DOHH2 (cell line): Measurements from ENCODE around the gene CKS1B.
A peak's percentile ranks its signal among the peaks of the same experiment; 100 is the strongest.

ENCODE experiments used
- H3F3A ChIP-seq: fragments of 200-600 bp; sonication (generic), shearing (Covaris generic); 2 replicates; pipeline ENCODE4 v1.6.0; 2016; ENCODE audit warnings: antibody characterized with exemption, mild to moderate bottlenecking; ENCODE audit not compliant: control insufficient read depth, insufficient read depth
- H3K27ac ChIP-seq: fragments of 200-600 bp; sonication (generic); 2 replicates; pipeline ENCODE4 v1.5.1; 2014; ENCODE audit warnings: low read depth, mild to moderate bottlenecking, low read length, moderate library complexity
- H3K27me3 ChIP-seq: fragments of 200-600 bp; sonication (generic); 2 replicates; pipeline ENCODE4 v1.6.1; 2014; ENCODE audit warnings: mild to moderate bottlenecking, low read length, mixed read lengths; ENCODE audit not compliant: control insufficient read depth
- H3K36me3 ChIP-seq: fragments of 200-600 bp; sonication (generic); 2 replicates; pipeline ENCODE4 v1.6.1; 2014; ENCODE audit warnings: mild to moderate bottlenecking, low read length, moderate library complexity, mixed read lengths; ENCODE audit not compliant: control insufficient read depth
- H3K4me1 ChIP-seq: fragments of 200-600 bp; sonication (generic); 2 replicates; pipeline ENCODE4 v1.6.1; 2014; ENCODE audit warnings: mild to moderate bottlenecking, low read length, mixed read lengths; ENCODE audit not compliant: control insufficient read depth
- H3K4me2 ChIP-seq: fragments of 200-600 bp; sonication (generic); 2 replicates; pipeline ENCODE4 v1.6.0; 2014; ENCODE audit warnings: mild to moderate bottlenecking, low read length, moderate library complexity
- H3K4me3 ChIP-seq: fragments of 200-600 bp; sonication (generic); 2 replicates; pipeline ENCODE4 v1.5.1; 2014; ENCODE audit warnings: mild to moderate bottlenecking, low read length, mixed read lengths
- H3K79me2 ChIP-seq: fragments of 200-600 bp; sonication (generic); 2 replicates; pipeline ENCODE4 v1.6.1; 2014; ENCODE audit warnings: mild to moderate bottlenecking, low read length, mixed read lengths; ENCODE audit not compliant: control insufficient read depth
- H3K9me2 ChIP-seq: fragments of 200-600 bp; sonication (generic); replicated peaks from 2 replicates; pipeline ENCODE4 v1.6.1; 2014; ENCODE audit warnings: mild to moderate bottlenecking, low read length, mixed read lengths; ENCODE audit not compliant: control insufficient read depth
- H3K9me3 ChIP-seq: fragments of 200-600 bp; sonication (generic); 2 replicates; pipeline ENCODE4 v1.6.1; 2014; ENCODE audit warnings: antibody characterized with exemption, low read length, mixed read lengths; ENCODE audit not compliant: control insufficient read depth, insufficient read depth
- H4K20me1 ChIP-seq: fragments of 200-600 bp; sonication (generic); 2 replicates; pipeline ENCODE4 v1.6.0; 2014; ENCODE audit warnings: low read depth, mild to moderate bottlenecking, antibody characterized with exemption, low read length, moderate library complexity; ENCODE audit not compliant: control insufficient read depth, insufficient read depth
- EZH2phosphoT487 ChIP-seq: fragments of 200-600 bp; sonication (generic); IDR thresholded peaks from 2 replicates; pipeline ENCODE4 v1.6.1; 2017; ENCODE audit warnings: borderline replicate concordance, mild to moderate bottlenecking, antibody characterized with exemption, low read length, moderate library complexity, mixed read lengths
- TF ChIP-seq, protein P1 (sequence below): fragments of 200-600 bp; sonication (generic); IDR thresholded peaks from one replicate; pipeline ENCODE4 v1.5.1; 2014; ENCODE audit warnings: antibody characterized with exemption, mild to moderate bottlenecking, low read depth, low read length; ENCODE audit not compliant: poor library complexity, severe bottlenecking

CKS1B gene

DNA sequence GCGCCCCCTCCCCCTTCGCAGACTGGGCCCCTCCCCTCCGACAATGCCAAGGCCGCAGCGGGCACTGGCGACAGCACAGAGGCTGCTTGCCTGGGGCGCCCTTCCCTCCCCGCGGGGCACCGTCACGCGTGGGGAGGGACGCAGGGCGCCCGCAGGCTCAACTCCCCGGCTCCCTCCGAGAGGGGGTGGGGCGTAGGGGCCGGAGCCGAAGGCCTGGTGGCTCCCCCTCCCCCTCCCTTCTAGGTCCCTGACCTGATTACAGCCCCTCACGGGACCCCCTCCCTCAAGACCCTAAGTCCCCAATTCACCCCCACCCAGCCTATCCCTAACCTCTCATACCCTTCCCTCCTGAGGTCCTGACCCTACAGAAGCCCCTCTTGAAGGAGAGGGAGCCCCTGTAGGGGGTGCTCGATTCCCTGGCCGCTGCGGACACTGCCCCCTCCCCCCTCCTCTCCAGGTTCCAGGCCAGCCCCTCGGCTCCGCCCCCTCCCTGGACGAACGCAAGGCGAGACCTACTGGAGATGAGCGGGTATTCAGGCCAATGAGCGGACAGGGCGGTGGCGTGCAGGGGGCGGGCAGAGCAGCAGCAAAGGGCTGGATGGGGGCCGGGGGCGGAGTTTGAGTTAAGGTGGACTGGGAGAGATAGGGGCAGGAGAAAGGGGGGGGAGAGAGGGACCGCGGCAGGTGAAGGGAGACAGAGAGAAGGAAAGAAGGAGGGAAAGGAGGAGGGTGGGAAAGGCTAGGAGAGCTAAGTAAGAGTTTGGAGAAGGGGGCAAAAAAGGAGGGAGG lies 27.4 kb downstream of the CKS1B start:
- H3K9me3 ChIP-seq, result no peaks in the 10 kb centered on the region
- H3K79me2 ChIP-seq, result peaks cover 26% of the 10 kb centered on the region
- H3K27me3 ChIP-seq, result no peaks in the 10 kb centered on the region
- H3F3A ChIP-seq, result peaks cover 36% of the 10 kb centered on the region
- H3K27ac ChIP-seq, result peak overlapping the region; percentile 80
- H3K9me2 ChIP-seq, result no peaks in the 10 kb centered on the region
- peak overlapping the region; percentile 81 for H3K4me2 ChIP-seq
- peaks cover 62% of the 10 kb centered on the region for H3K4me1 ChIP-seq
- no peaks in the 10 kb centered on the region for H3K36me3 ChIP-seq
- peak overlapping the region; percentile 92 for H3K4me3 ChIP-seq
- no peak for TF ChIP-seq EZH2phosphoT487
- TF ChIP-seq, protein P1, sequence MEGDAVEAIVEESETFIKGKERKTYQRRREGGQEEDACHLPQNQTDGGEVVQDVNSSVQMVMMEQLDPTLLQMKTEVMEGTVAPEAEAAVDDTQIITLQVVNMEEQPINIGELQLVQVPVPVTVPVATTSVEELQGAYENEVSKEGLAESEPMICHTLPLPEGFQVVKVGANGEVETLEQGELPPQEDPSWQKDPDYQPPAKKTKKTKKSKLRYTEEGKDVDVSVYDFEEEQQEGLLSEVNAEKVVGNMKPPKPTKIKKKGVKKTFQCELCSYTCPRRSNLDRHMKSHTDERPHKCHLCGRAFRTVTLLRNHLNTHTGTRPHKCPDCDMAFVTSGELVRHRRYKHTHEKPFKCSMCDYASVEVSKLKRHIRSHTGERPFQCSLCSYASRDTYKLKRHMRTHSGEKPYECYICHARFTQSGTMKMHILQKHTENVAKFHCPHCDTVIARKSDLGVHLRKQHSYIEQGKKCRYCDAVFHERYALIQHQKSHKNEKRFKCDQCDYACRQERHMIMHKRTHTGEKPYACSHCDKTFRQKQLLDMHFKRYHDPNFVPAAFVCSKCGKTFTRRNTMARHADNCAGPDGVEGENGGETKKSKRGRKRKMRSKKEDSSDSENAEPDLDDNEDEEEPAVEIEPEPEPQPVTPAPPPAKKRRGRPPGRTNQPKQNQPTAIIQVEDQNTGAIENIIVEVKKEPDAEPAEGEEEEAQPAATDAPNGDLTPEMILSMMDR, result peak; percentile 57
- no peaks in the 10 kb centered on the region for H4K20me1 ChIP-seq

GRCh38 chr1:155002464-155003226 lies 28.2 kb downstream of the CKS1B start, which contains the start of gene ZBTB7B:
TSS of gene ZBTB7B (plus strand) at chr1:155002802. CDS start at chr1:155014661, 11,859 bp downstream.
- H3K4me3 ChIP-seq, result peak within 1 kb of the TSS; percentile 93
- peaks cover 33% of the 10 kb centered on the region for H3F3A ChIP-seq
- H3K4me1 ChIP-seq, result peaks cover 69% of the 10 kb centered on the region
- no peaks in the 10 kb centered on the region for H4K20me1 ChIP-seq
- H3K27me3 ChIP-seq, result no peaks in the 10 kb centered on the region
- H3K79me2 ChIP-seq, result peaks cover 28% of the 10 kb centered on the region
- H3K9me2 ChIP-seq, result no peaks in the 10 kb centered on the region
- peak within 1 kb of the TSS; percentile 80 for H3K27ac ChIP-seq
- no peaks in the 10 kb centered on the region for H3K9me3 ChIP-seq
- TF ChIP-seq, protein P1, result no peak
- TF ChIP-seq EZH2phosphoT487, result no peak; the same call in 1 of the 2 replicates
- no peaks in the 10 kb centered on the region for H3K36me3 ChIP-seq
- peak within 1 kb of the TSS; percentile 93 for H3K4me2 ChIP-seq

DNA sequence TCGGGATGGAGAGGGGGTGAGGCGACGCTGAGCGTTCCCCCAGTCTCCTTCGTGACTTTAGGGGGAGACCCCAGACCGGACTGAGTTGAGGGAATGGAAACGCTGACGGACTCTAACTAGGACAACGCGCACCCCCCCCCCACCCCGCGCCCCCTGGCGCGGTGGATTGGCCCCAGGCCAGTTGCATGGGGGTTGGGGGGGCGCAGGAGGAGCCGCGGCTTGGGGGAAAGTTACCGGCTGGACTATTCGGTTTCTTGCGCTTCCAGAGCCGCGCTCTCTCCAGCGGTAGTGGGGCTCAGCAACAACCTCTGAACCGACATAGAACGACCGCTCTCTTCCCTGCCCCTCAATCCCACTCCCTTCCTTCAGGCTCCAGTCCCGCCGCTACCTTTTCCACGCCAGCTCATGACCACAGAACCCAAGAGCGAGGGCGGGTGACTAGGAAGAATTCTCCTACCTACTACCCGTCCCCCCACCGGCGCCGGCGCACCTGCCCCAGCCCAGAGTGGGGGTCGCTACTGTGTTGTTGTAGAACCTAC lies 28.8 kb downstream of the CKS1B start:
- Histone ChIP-seq H3K36me3 (no peaks in the 10 kb centered on the region), H3K79me2 (peaks cover 28% of the 10 kb centered on the region), H3K9me2 (no peaks in the 10 kb centered on the region), H3F3A (peaks cover 31% of the 10 kb centered on the region), H3K4me1 (peaks cover 74% of the 10 kb centered on the region), H4K20me1 (no peaks in the 10 kb centered on the region), H3K4me3 (peak overlapping the region; percentile 93), H3K27ac (peak overlapping the region; percentile 68), H3K4me2 (peak overlapping the region; percentile 93), H3K27me3 (no peaks in the 10 kb centered on the region), H3K9me3 (no peaks in the 10 kb centered on the region)
- TF ChIP-seq, protein P1, result no peak
- TF ChIP-seq EZH2phosphoT487, result no peak
